Astrocyte of the spinal cord (primary cell): ENCODE results near the gene C1QTNF7.

Source experiments
- DNase-seq: peaks from one replicate; pipeline ENCODE4 v3.0.0; 2011; ENCODE audit warnings: low read depth, low spot score
- H3K4me3 ChIP-seq: 2 replicates; pipeline ENCODE4 v1.5.1; 2011; ENCODE audit warnings: low read depth, mild to moderate bottlenecking, low read length, moderate library complexity
- CTCF ChIP-seq: IDR thresholded peaks from 2 replicates; pipeline ENCODE4 v1.5.1; 2012; ENCODE audit warnings: low read depth, mild to moderate bottlenecking, low read length, inconsistent platforms
- in situ Hi-C: cut with HindIII; loops from 2 replicates; pipeline ENCODE4 v1.10.0; 2017; ENCODE audit warnings: low sequenced_read_pairs

C1QTNF7 gene

GRCh38 chr4:15434676-15435075 lies 6.8 kb downstream of the C1QTNF7 start:
- in situ Hi-C loops = no loop called here
- no peak overlapping the region for H3K4me3 ChIP-seq
- no peak for DNase-seq
- TF ChIP-seq CTCF = no peak

- no peak overlapping the region for H3K4me3 ChIP-seq
- in situ Hi-C loops = no loop called here
- TF ChIP-seq CTCF = no peak
- DNase-seq = peak; percentile 75
These were observed 8.7 kb downstream of the C1QTNF7 start for GRCh38 chr4:15436513-15436912.

GRCh38 chr4:15438939-15439524 lies 11.2 kb downstream of the C1QTNF7 start:
- DNase-seq = peak; percentile 43
- in situ Hi-C loops = no loop called here
- TF ChIP-seq CTCF = no peak
- no peak overlapping the region for H3K4me3 ChIP-seq

- no peak for DNase-seq
- in situ Hi-C loops = no loop called here
- no peak for TF ChIP-seq CTCF
- no peak overlapping the region for H3K4me3 ChIP-seq
These were observed 15.7 kb downstream of the C1QTNF7 start for GRCh38 chr4:15443371-15444160.

- H3K4me3 ChIP-seq = no peak overlapping the region
- DNase-seq = no peak
- TF ChIP-seq CTCF = no peak
- in situ Hi-C loops = no loop called here
These were observed 16.4 kb downstream of the C1QTNF7 start for GRCh38 chr4:15444276-15444675.

- DNase-seq = no peak
- TF ChIP-seq CTCF = no peak
- in situ Hi-C loops = no loop called here
- H3K4me3 ChIP-seq = no peak overlapping the region
These were observed 17.2 kb downstream of the C1QTNF7 start for GRCh38 chr4:15444879-15445547.
